ENCODE data around the gene KIF26B. TPM values are rescaled to one million over a fixed set of nuclear protein-coding genes. Genes with fewer than 3 reads are reported as not detected.

Gene KIF26B
- total and polyA plus RNA-seq, 2 of the 4 experiments (the other 2 are of a cell fraction): 0.53 to 0.54 TPM

DNA sequence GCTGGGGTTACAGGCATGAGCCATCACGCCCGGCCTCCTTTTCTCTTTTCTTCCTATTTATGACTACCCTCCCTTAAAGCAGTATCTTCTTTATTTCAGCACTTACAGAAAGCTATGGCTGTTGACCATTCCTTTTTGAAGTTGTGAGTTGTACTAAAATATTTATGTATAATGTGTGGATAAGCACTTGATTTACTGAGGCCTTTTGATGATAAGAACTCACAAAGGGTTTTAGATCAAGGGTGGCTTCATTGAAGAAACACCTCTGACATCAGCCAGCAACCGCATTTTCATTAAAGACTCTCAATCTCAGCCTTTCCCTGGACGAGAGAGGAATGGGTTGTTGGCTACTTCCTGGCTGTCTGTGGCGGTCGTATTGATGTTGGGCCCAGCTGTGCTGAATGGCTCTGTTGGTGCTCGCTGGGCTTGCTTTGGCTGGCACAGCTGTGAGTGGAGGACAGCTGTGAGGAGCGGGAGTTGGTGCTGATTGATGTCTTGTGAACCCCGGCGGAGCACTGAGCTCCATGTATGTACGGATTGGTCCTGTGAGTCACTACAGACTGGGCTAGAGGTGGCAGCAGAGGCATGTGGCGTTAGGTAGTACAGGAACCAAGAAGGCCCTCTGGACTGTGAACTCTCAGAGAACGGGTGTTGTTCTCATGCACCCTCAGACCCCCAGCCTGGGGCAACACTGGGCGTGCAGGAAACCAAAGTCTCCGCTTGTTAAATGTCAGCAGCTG is 208.8 kb downstream of the KIF26B start:
- no peak overlapping the region for H3K4me2 ChIP-seq (ENCODE audit: low read depth, low read length)
- peaks cover 13% of the 10 kb centered on the region for H3K36me3 ChIP-seq (ENCODE audit: control insufficient read depth, insufficient read depth, low read length)
- no peaks in the 10 kb centered on the region for H3K27me3 ChIP-seq (ENCODE audit: control insufficient read depth, insufficient read depth, low read length)
- POLR2A ChIA-PET (ENCODE audit: unreplicated experiment): no interaction called here
- no peak overlapping the region for H4K8ac ChIP-seq (ENCODE audit: low read depth in 2 of 2, low read length in 2 of 2)
- WGBS, 2 experiments (ENCODE audit: extremely low coverage in 2 of 2, insufficient read length in 1 of 2): 44% methylated on average over 7 of the region's 15 CpGs; no CpG with 5 or more reads in 1 of the 2 experiments
- no peak overlapping the region for H3K4ac ChIP-seq (ENCODE audit: low read depth, low read length)
- no peak overlapping the region for H3K14ac ChIP-seq (replicated peaks; ENCODE audit: low read depth, low read length)
- H3K18ac ChIP-seq (ENCODE audit: low read depth, low read length): no peak overlapping the region
- no peaks in the 10 kb centered on the region for H3K79me1 ChIP-seq (ENCODE audit: low read depth in 1 of 2, low read length in 2 of 2)
- H3K9me1 ChIP-seq (ENCODE audit: insufficient read depth, low read length): no peaks in the 10 kb centered on the region
- H3K4me3 ChIP-seq (ENCODE audit: insufficient read depth, low read depth, low read length): no peak overlapping the region
- ATAC-seq (ENCODE audit: low read depth): peak; percentile 64; the same call in 1 of the 2 replicates
- H3K23ac ChIP-seq (ENCODE audit: low read depth, low read length): no peak overlapping the region
- H2BK15ac ChIP-seq (ENCODE audit: low read depth, low read length): no peak overlapping the region
- peak overlapping the region; percentile 44 for H2AK9ac ChIP-seq (replicated peaks; ENCODE audit: low read depth, low read length, poor library complexity)
- in situ Hi-C loops (cut with MboI; ENCODE audit: low sequenced_read_pairs): no loop called here
- TF ChIP-seq RAD21 (IDR thresholded peaks at IDR 0.05; ENCODE audit: low read length) (0 out of 2 replicates have a peak, but pooled peaks have one; percentile 6), CHD1 (IDR thresholded peaks at IDR 0.05; ENCODE audit: low read depth, low read length) (no peak)
- H3K4me1 ChIP-seq (ENCODE audit: control insufficient read depth, insufficient read depth, low read length): no peaks in the 10 kb centered on the region
- no peaks in the 10 kb centered on the region for H3K9me3 ChIP-seq (ENCODE audit: control insufficient read depth, insufficient read depth, low read length)
- H3K27ac ChIP-seq (ENCODE audit: insufficient read depth, low read length): no peak overlapping the region
- H4K5ac ChIP-seq (ENCODE audit: low read depth, low read length): no peak overlapping the region
- H2BK20ac ChIP-seq (ENCODE audit: low read depth, low read length): no peak overlapping the region
- H3K56ac ChIP-seq (ENCODE audit: extremely low read depth, insufficient read depth, low read length): no peak overlapping the region
- H2AFZ ChIP-seq (replicated peaks; ENCODE audit: low read length, poor library complexity): no peak overlapping the region
- H4K91ac ChIP-seq (ENCODE audit: insufficient read depth, low read depth, low read length): no peak overlapping the region
- intact Hi-C loops (cut with micrococcal nuclease): no loop called here
- no peak overlapping the region for H2BK5ac ChIP-seq (ENCODE audit: low read depth, low read length, poor library complexity, severe bottlenecking)
- no peak overlapping the region for H3K9ac ChIP-seq (ENCODE audit: low read depth, low read length)
- H4K20me1 ChIP-seq (ENCODE audit: insufficient read depth, low read length): no peaks in the 10 kb centered on the region
- CTCF ChIA-PET: interaction anchor here (0.8 kb wide), 1 partner anchor 75 kb away, joined by 3 read pairs; no protein-coding TSS in a partner anchor
- no peak overlapping the region for H2AK5ac ChIP-seq (ENCODE audit: low read depth, low read length)
- dilution Hi-C loops (cut with HindIII; ENCODE audit: low sequenced_read_pairs, unreplicated experiment): no loop called here
- peak; percentile 14 for DNase-seq
- BruUV-seq (replicated peaks): no TSS peak
- H2BK120ac ChIP-seq (ENCODE audit: low read depth, low read length): no peak overlapping the region

All from IMR-90 (cell line).